Gastrocnemius medialis (tissue), 4 donors: ENCODE results near the gene SMARCD3. TPM values are rescaled to one million over a fixed set of nuclear protein-coding genes. Genes with fewer than 3 reads are reported as not detected.

ENCODE experiments used
- ATAC-seq, 2 donors: fragments of 150-250 bp; one replicate each; pipeline ENCODE4 v1.9.1; 2016
- DNase-seq, 2 donors: peaks; one replicate each; pipeline ENCODE4 v3.0.0-alpha.2; 2019
- H3K27ac ChIP-seq, 4 donors: fragments of 200-600 bp; sonication (generic); 1 replicate in 1 of 4; 2 replicates in 3 of 4; pipeline ENCODE4 v1.5.1; 2016 to 2018; ENCODE audit warnings: mild to moderate bottlenecking in 2 of 4, moderate library complexity in 1 of 4
- H3K27me3 ChIP-seq, 3 donors: fragments of 200-600 bp; sonication (generic) in 2 of 3; 1 replicate in 1 of 3; 2 replicates in 2 of 3; pipeline versions ENCODE4 v1.5.1 to v1.6.0; 2016 to 2019; ENCODE audit warnings: mild to moderate bottlenecking in 1 of 3, moderate library complexity in 1 of 3
- H3K36me3 ChIP-seq, 2 donors: fragments of 200-600 bp; sonication (generic) in 1 of 2; one replicate each; pipeline ENCODE4 v1.5.1; 2017 to 2018
- H3K4me1 ChIP-seq, 2 donors: fragments of 200-600 bp; sonication (generic) in 1 of 2; one replicate each; pipeline ENCODE4 v1.5.1; 2016 to 2017; ENCODE audit warnings: mild to moderate bottlenecking in 2 of 2
- H3K4me3 ChIP-seq, 4 donors: fragments of 200-600 bp; sonication (generic) in 3 of 4; 1 replicate in 1 of 4; 2 replicates in 3 of 4; pipeline ENCODE4 v1.5.1; 2016 to 2019; ENCODE audit warnings: mild to moderate bottlenecking in 2 of 4
- H3K9me3 ChIP-seq, 3 donors: fragments of 200-600 bp; sonication (generic) in 2 of 3; 1 replicate in 1 of 3; 2 replicates in 2 of 3; pipeline ENCODE4 v1.5.1; 2016 to 2019
- CTCF ChIP-seq, 5 experiments: fragments of 450-650 bp in 3 of 5; fragments of 200-600 bp in 2 of 5; sonication (generic) in 2 of 5; IDR thresholded peaks in 4 of 5; conservative IDR thresholded peaks in 1 of 5; 1 replicate in 4 of 5; 2 replicates in 1 of 5; pipeline ENCODE4 v1.5.1; 2016 to 2019; ENCODE audit warnings: antibody characterized with exemption in 5 of 5, mild to moderate bottlenecking in 3 of 5, moderate library complexity in 3 of 5
- POLR2A ChIP-seq, 2 donors: fragments of 450-650 bp; IDR thresholded peaks; one replicate each; pipeline ENCODE4 v1.6.1; 2017; ENCODE audit warnings: antibody characterized with exemption in 2 of 2, mild to moderate bottlenecking in 2 of 2, moderate library complexity in 2 of 2
- in situ Hi-C, 4 donors: fragments of 200-750 bp; cut with MboI; loops; one replicate each; pipeline versions ENCODE4 v1.15.0 to v1.8.0; 2017; ENCODE audit warnings: low sequenced_read_pairs in 4 of 4
- intact Hi-C: fragments of 100-400 bp; cut with DNase I; formaldehyde crosslinking; loops from one replicate; pipeline ENCODE4 v1.15.1; 2023; ENCODE audit warnings: low total_unique reads
- total RNA-seq, 4 donors: library from RNA; depleted of rRNA; stranded (reverse); fragments of >200 nt; gene quantifications; one replicate each; pipeline versions ENCODE4 v1.1.0 to v1.2.3, GENCODE V29; 2016

The SMARCD3 gene
- total RNA-seq, 4 donors from 2014 or later = 41.8 to 103 (median 75.4) TPM

GRCh38 chr7:151240536-151240935 is 8.0 kb downstream of the SMARCD3 start:
- H3K4me3 ChIP-seq = no peak overlapping the region
- no peak for ATAC-seq
- TF ChIP-seq CTCF (IDR thresholded peaks at IDR 0.05 in 4 of 5, conservative IDR thresholded peaks at IDR 0.05 in 1 of 5) (no peak), POLR2A (IDR thresholded peaks at IDR 0.05) (no peak)
- no peaks in the 10 kb centered on the region for H3K9me3 ChIP-seq
- no peak for DNase-seq
- intact Hi-C loops = loop anchor here (10.0 kb wide), 1 partner anchor 876 kb away; the partner anchor contains the start of gene REPIN1
- H3K27ac ChIP-seq = peak overlapping the region; percentile 5 to 99 (median 55)
- H3K36me3 ChIP-seq = peaks cover 0 to 73% of the 10 kb centered on the region in 2 donors
- in situ Hi-C loops = no loop called here
- H3K27me3 ChIP-seq = no peaks in the 10 kb centered on the region
- H3K4me1 ChIP-seq = peaks cover 35 to 39% of the 10 kb centered on the region in 2 donors

GRCh38 chr7:151239837-151240459 is 8.5 kb downstream of the SMARCD3 start:
- intact Hi-C loops = loop anchor here (10.0 kb wide), 1 partner anchor 875 kb away; the partner anchor contains the start of gene REPIN1
- no peak overlapping the region for H3K4me3 ChIP-seq
- H3K27me3 ChIP-seq = no peaks in the 10 kb centered on the region
- H3K36me3 ChIP-seq = peaks cover 0 to 79% of the 10 kb centered on the region in 2 donors
- no peak for TF ChIP-seq CTCF (IDR thresholded peaks at IDR 0.05 in 4 of 5, conservative IDR thresholded peaks at IDR 0.05 in 1 of 5)
- peaks cover 31 to 34% of the 10 kb centered on the region in 2 donors for H3K4me1 ChIP-seq
- H3K27ac ChIP-seq = peak overlapping the region in 3 of 4 donors; percentile 45 to 99 (median 65)
- no peak for DNase-seq
- ATAC-seq = no peak
- in situ Hi-C loops = no loop called here
- H3K9me3 ChIP-seq = no peaks in the 10 kb centered on the region

- DNase-seq (no peak), ATAC-seq (no peak)
- H3K27ac ChIP-seq = peak overlapping the region in 1 of 4 donors; percentile 80
- no peaks in the 10 kb centered on the region for H3K27me3 ChIP-seq
- intact Hi-C loops (no loop called here), in situ Hi-C loops (no loop called here)
- peaks cover 23 to 27% of the 10 kb centered on the region in 2 donors for H3K4me1 ChIP-seq
- H3K4me3 ChIP-seq = no peak overlapping the region
- no peaks in the 10 kb centered on the region for H3K9me3 ChIP-seq
- peaks cover 0 to 83% of the 10 kb centered on the region in 2 donors for H3K36me3 ChIP-seq
- no peak for TF ChIP-seq CTCF (IDR thresholded peaks at IDR 0.05 in 4 of 5, conservative IDR thresholded peaks at IDR 0.05 in 1 of 5)
Observed at GRCh38 chr7:151238924-151239836, 9.3 kb downstream of the SMARCD3 start.

GRCh38 chr7:151238190-151238810 is 10.2 kb downstream of the SMARCD3 start:
- no peak overlapping the region for H3K4me3 ChIP-seq
- in situ Hi-C loops (no loop called here), intact Hi-C loops (no loop called here)
- DNase-seq = no peak
- H3K27me3 ChIP-seq = no peaks in the 10 kb centered on the region
- peaks cover 21 to 29% of the 10 kb centered on the region in 2 donors for H3K4me1 ChIP-seq
- ATAC-seq = no peak
- H3K9me3 ChIP-seq = no peaks in the 10 kb centered on the region
- peaks cover 0 to 83% of the 10 kb centered on the region in 2 donors for H3K36me3 ChIP-seq
- TF ChIP-seq POLR2A (IDR thresholded peaks at IDR 0.05) = no peak
- TF ChIP-seq CTCF (IDR thresholded peaks at IDR 0.05 in 4 of 5, conservative IDR thresholded peaks at IDR 0.05 in 1 of 5) = no peak
- peak overlapping the region; percentile 58 to 80 (median 59) for H3K27ac ChIP-seq
